Peyer's patch (tissue), 4 donors: Measurements from ENCODE around the gene JPH3.

Source experiments
- POLR2A ChIP-seq, 2 donors: fragments of 450-650 bp; IDR thresholded peaks; one replicate each; pipeline ENCODE4 v1.5.1; 2017; ENCODE audit warnings: antibody characterized with exemption in 2 of 2, mild to moderate bottlenecking in 2 of 2, moderate library complexity in 2 of 2
- TF ChIP-seq, protein P1 (sequence below), 6 experiments: fragments of 450-650 bp in 4 of 6; fragments of 200-600 bp in 2 of 6; sonication (generic) in 1 of 6; IDR thresholded peaks; one replicate each; pipeline ENCODE4 v1.5.1; 2017 to 2019; ENCODE audit warnings: antibody characterized with exemption in 6 of 6, mild to moderate bottlenecking in 3 of 6, moderate library complexity in 1 of 6

DNA sequence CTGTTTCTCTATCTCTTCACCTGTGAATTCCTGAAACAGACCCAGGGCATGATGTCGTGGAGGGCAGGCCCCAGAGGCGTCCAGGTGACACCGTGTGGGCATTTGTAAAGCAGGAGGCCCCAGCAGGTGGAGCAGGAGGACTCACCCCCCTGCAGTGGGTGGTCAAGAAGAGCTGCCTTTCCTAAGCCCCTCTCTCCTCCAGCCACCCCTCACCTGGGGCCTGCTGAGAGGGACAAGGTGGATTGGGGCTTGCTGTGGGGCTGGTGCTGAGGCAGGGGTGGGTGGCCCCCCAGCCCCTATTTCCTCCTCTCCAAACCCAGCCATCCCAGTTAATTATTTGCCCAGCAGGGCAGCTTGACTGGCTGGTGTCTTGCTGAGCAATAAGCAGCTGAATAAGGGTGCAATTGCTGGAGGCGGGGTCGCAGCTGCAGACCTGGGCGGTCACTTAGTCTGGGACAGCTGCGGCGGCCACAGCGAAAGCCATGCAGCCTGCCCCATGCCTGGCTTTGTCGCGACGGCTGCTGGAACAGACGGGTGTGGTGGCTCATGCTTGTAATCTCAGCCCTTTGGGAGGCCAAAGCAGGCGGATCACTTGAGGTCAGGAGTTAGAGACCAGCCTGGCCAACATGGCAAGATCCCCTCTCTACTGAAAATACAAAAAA, 56.4 kb downstream of the JPH3 start:
- no peak for TF ChIP-seq POLR2A (IDR thresholded peaks at IDR 0.05)
- TF ChIP-seq, protein P1, sequence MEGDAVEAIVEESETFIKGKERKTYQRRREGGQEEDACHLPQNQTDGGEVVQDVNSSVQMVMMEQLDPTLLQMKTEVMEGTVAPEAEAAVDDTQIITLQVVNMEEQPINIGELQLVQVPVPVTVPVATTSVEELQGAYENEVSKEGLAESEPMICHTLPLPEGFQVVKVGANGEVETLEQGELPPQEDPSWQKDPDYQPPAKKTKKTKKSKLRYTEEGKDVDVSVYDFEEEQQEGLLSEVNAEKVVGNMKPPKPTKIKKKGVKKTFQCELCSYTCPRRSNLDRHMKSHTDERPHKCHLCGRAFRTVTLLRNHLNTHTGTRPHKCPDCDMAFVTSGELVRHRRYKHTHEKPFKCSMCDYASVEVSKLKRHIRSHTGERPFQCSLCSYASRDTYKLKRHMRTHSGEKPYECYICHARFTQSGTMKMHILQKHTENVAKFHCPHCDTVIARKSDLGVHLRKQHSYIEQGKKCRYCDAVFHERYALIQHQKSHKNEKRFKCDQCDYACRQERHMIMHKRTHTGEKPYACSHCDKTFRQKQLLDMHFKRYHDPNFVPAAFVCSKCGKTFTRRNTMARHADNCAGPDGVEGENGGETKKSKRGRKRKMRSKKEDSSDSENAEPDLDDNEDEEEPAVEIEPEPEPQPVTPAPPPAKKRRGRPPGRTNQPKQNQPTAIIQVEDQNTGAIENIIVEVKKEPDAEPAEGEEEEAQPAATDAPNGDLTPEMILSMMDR (IDR thresholded peaks at IDR 0.05): no peak
